NAMALWA (cell line): Measurements from ENCODE around the gene APOA1.

Experiments used
- DNase-seq: peaks from one replicate; pipeline ENCODE4 v3.0.0-alpha.2; 2015; ENCODE audit warnings: low spot score

Gene APOA1

GRCh38 chr11:116833816-116834534 lies 3.4 kb downstream of the APOA1 start:
- DNase-seq: no peak

DNA sequence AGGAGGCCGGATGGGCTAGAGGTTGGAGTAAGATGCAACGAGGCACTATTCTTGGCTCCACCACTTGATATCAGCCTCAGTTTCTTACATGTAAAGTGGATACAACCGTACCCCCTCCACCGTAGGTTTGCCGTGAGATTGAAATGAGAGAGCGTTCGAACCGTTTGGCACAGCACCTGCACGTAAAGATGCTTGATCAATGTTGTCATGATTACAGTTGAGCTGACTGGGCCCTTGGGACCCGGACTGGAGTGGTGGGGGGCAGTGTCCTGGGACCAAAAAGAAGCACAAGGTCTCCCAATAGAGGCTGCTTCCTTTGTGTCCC lies 4.0 kb downstream of the APOA1 start:
- no peak for DNase-seq

DNA sequence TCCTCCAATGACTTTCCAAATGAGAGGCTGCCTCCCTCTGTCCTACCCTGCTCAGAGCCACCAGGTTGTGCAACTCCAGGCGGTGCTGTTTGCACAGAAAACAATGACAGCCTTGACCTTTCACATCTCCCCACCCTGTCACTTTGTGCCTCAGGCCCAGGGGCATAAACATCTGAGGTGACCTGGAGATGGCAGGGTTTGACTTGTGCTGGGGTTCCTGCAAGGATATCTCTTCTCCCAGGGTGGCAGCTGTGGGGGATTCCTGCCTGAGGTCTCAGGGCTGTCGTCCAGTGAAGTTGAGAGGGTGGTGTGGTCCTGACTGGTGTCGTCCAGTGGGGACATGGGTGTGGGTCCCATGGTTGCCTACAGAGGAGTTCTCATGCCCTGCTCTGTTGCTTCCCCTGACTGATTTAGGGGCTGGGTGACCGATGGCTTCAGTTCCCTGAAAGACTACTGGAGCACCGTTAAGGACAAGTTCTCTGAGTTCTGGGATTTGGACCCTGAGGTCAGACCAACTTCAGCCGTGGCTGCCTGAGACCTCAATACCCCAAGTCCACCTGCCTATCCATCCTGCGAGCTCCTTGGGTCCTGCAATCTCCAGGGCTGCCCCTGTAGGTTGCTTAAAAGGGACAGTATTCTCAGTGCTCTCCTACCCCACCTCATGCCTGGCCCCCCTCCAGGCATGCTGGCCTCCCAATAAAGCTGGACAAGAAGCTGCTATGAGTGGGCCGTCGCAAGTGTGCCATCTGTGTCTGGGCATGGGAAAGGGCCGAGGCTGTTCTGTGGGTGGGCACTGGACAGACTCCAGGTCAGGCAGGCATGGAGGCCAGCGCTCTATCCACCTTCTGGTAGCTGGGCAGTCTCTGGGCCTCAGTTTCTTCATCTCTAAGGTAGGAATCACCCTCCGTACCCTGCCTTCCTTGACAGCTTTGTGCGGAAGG lies 4.8 kb downstream of the APOA1 start:
- DNase-seq: no peak

GRCh38 chr11:116831790-116832349 lies 5.6 kb downstream of the APOA1 start:
- DNase-seq: no peak

DNA sequence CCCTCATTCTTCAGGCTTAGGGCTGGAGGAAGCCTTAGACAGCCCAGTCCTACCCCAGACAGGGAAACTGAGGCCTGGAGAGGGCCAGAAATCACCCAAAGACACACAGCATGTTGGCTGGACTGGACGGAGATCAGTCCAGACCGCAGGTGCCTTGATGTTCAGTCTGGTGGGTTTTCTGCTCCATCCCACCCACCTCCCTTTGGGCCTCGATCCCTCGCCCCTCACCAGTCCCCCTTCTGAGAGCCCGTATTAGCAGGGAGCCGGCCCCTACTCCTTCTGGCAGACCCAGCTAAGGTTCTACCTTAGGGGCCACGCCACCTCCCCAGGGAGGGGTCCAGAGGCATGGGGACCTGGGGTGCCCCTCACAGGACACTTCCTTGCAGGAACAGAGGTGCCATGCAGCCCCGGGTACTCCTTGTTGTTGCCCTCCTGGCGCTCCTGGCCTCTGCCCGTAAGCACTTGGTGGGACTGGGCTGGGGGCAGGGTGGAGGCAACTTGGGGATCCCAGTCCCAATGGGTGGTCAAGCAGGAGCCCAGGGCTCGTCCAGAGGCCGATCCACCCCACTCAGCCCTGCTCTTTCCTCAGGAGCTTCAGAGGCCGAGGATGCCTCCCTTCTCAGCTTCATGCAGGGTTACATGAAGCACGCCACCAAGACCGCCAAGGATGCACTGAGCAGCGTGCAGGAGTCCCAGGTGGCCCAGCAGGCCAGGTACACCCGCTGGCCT lies 7.1 kb downstream of the APOA1 start:
- DNase-seq: no peak

DNA sequence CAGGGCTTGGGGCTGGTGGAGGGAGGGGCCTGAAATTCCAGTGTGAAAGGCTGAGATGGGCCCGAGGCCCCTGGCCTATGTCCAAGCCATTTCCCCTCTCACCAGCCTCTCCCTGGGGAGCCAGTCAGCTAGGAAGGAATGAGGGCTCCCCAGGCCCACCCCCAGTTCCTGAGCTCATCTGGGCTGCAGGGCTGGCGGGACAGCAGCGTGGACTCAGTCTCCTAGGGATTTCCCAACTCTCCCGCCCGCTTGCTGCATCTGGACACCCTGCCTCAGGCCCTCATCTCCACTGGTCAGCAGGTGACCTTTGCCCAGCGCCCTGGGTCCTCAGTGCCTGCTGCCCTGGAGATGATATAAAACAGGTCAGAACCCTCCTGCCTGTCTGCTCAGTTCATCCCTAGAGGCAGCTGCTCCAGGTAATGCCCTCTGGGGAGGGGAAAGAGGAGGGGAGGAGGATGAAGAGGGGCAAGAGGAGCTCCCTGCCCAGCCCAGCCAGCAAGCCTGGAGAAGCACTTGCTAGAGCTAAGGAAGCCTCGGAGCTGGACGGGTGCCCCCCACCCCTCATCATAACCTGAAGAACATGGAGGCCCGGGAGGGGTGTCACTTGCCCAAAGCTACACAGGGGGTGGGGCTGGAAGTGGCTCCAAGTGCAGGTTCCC lies 7.8 kb downstream of the APOA1 start, which contains the start of gene APOC3:
Gene APOC3 (plus strand): TSS at position 383 of the 659 bp plus-strand sequence. CDS start 676 bp downstream, outside the sequence.
- DNase-seq: no peak

DNA sequence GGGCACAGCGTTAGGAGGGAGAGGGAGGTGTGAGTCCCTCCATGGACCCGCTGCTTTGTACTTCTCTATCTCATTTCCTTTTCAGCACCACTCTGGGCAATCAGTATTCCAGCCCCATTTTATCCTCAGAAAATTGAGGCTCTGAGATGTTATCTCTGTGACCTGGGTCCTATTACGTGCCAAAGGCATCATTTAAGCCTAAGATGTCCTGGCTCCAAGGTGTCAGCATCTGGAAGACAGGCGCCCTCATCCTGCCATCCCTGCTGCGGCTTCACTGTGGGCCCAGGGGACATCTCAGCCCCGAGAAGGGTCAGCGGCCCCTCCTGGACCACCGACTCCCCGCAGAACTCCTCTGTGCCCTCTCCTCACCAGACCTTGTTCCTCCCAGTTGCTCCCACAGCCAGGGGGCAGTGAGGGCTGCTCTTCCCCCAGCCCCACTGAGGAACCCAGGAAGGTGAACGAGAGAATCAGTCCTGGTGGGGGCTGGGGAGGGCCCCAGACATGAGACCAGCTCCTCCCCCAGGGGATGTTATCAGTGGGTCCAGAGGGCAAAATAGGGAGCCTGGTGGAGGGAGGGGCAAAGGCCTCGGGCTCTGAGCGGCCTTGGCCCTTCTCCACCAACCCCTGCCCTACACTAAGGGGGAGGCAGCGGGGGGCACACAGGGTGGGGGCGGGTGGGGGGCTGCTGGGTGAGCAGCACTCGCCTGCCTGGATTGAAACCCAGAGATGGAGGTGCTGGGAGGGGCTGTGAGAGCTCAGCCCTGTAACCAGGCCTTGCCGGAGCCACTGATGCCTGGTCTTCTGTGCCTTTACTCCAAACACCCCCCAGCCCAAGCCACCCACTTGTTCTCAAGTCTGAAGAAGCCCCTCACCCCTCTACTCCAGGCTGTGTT lies 8.5 kb downstream of the APOA1 start:
- no peak for DNase-seq

- no peak for DNase-seq
Measured at GRCh38 chr11:116827461-116827860, 10.0 kb downstream of the APOA1 start.

- no peak for DNase-seq
Measured at GRCh38 chr11:116826751-116827431, 10.5 kb downstream of the APOA1 start.

DNA sequence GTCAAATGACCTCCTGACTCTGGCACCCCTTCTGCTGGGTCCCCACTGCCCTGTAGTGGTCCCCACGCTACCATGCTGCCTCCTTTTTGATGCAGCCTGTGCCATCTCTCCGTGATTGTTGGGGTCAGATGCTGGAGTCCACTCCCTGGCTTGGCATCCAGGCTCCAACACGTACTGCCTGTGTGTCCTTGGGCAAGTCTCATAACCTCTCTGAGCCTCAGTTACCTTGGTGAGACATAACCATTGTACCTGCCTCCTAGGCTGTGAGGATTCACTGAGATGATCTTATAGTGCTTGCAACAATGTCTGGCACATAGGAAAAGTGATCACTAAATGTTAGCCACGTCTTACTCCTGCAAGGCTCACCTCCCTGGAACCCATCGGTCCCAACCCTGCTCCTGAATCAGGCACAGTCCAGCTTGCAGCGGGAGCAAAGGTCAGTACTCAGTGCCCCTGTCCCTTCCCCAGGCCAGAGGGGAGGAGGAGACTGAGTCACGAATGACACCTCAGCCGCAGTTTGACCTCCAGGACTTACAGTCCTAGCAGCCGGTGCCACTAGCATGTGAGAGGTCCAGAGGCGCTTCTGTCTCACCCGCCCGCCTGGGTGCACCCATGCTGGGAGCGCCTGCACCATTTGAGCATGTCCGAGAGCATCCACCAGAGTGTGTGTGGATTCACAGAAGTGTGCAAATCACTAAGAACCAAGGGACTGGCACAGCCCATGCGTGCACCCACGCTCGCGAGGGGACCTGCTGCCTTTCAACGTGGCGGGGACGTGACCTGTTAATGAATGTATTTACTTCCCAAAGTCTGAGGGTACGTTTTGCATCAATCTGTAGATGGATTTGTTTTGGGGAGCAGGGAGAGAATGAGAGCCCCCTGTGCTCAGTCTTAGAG lies 11.3 kb downstream of the APOA1 start:
- no peak for DNase-seq

DNA sequence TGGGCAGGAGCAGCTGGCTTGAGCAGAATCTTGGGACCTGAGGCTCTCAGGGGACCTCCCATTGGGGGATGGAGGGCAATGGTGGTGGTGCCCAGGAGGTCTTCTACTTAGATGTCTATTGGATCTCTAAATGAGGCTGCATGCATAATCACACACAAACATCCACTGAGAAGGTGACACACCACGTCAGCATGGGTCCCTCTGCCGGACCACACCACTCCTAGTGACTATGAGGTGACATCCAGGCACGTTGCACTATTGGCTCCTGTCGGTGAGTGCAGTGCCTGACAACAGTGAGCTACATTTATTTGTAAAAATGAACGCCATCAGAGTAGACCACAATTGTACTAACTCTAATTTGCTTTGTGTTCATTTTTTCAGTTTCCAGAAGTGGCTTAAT lies 12.0 kb downstream of the APOA1 start:
- no peak for DNase-seq

DNA sequence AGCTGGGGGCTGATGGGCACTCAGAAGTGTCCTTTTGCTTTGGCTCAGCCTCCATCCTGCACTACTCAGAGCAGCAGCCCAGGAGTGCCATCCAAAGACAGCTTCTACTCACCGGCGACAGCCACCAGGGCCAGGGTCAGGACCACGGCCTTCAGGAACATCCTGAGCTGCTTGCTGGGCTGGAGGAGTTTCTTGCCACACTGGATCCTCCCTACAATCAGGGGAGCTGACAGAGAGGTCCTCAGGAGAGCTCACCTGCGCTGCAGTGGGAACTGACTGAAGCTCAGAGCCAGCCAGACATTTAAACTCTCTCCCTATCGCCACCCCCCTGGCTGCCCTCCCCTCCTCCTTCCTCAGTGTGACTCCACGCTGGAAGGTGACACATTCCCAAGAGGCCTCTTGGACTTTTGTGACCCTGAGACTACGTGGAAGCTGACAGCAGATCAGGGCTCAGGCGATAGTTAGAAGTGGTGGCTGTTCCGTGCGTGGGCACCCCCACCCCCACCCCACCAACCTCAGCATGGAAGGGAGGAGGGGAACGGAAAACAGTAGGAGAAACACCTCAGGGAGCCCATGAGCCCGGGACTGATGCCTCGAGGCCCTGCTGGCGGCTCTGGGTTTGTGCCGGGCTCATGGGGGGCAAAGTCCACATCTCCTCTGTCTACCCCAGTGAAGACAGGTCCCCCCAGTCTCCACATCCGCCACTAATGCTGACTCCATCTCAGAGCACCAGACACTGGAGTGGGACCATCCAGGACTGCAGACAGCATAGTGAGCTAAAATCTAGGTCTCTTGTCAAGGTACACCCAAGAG lies 14.2 kb downstream of the APOA1 start, which contains the start of gene APOA4:
Gene APOA4 (minus strand): TSS at position 274 of the 813 bp plus-strand sequence. CDS start 113 bp downstream, at position 161.
- DNase-seq: no peak

DNA sequence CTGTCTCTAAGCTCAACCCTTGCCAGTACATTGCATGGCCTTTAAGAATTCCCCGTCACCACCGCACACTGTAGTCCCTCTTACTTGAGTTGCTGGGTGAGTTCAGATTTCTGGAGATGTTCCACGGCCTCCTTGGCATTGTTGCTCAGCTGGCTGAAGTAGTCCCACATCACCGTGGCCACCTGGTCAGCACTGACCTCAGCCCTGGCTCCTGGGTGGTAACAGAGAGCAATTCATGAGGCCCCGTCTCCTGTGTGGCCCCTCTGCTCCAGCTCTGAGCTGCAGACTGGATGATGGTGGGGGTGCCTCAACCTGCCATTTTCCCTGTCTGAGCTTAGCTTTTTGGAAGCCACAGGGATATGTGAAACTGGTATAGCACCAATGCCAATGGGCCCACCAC lies 14.8 kb downstream of the APOA1 start:
- DNase-seq: no peak

DNA sequence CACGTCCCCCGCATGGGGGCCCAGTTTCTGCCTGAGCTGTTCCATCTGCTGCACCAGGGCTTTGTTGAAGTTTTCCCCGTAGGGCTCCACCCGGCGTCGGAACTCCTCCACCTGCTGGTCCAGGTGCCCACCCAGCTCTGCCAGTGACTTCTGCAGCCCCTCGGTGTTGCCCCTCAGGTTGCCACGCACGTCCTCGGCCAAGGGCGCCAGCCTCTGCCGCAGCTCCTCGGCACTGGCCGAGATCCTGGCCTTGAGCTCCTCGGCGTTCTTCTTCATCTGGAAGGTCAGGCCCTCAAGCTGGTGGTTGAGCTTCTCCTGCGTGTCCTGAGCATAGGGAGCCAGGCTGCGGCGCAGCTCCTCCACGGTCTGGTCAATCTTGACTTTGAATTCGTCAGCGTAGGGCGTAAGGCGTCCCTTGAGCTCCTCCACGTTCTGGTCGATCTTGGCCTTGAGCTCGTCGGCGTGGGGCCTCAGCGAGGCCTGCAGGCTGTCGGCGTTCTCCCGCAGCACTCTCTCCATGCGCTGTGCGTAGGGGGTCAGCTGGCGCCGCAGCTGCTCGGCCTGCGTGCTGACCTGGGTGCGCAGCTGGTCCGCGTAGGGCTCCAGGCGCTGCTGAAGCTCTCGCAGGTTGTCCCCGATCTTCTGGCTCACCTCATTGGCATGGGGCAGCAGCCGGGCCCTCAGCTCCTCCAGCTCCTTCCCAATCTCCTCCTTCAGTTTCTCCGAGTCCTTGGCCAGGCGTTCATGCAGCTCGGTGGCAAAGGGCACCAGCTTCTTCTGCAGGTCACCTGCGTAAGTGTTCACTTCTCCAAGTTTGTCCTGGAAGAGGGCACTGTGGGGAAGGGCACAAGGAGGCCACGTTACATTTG lies 16.1 kb downstream of the APOA1 start:
- DNase-seq: no peak

GRCh38 chr11:116819049-116819448 lies 18.4 kb downstream of the APOA1 start:
- DNase-seq: no peak

- no peak for DNase-seq
Measured at GRCh38 chr11:116814502-116814901, 22.9 kb downstream of the APOA1 start.
